HG02571 (cell line): ENCODE results near the gene TRMU.

Experiments
- ATAC-seq: cut with Tn5 transposase; IDR thresholded peaks from one replicate; pipeline ENCODE4 v1.9.1; 2021; ENCODE audit warnings: mild to moderate bottlenecking, moderate library complexity; ENCODE audit not compliant: unreplicated experiment

The TRMU gene

DNA sequence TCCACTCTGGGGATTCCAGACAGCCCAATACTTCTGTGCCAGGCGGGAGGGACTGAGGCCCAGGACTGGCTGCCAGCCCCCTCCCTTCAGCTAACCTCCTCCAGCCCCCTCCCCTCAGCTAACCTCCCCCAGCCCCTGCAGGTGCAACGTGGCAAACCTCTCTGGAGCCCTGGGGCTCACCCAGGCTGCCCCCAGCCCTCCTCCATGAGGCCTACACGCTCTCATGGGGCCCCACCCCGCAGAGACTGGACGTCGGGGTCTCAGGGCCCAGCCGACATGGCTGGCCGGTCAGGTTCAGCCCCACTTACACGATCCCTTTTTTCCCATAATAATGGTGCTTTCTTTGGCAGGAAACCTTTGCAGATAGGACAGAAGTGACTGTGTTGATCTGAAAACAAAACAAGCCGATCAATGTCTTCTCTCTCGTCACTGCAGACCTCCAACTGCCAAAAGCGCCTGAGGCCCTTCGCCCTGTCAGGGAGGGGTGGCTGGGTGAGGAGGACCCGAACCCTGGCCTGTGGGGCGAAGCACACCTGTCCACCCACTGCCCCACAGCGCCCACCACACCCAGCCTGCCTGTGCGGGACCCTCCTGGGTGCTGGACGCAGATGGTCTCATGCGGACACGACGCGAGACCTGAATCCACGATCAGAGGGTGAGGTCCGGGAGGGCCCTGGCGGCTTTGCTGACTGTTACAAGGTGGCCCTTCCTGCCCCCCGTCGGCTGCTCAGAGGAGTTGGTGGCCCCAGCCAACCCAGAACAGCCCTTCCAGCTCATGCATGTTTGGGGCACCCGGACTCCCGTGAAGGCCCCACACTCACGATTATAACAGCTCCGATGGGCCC, 33.6 kb downstream of the TRMU start:
- no peak for ATAC-seq

DNA sequence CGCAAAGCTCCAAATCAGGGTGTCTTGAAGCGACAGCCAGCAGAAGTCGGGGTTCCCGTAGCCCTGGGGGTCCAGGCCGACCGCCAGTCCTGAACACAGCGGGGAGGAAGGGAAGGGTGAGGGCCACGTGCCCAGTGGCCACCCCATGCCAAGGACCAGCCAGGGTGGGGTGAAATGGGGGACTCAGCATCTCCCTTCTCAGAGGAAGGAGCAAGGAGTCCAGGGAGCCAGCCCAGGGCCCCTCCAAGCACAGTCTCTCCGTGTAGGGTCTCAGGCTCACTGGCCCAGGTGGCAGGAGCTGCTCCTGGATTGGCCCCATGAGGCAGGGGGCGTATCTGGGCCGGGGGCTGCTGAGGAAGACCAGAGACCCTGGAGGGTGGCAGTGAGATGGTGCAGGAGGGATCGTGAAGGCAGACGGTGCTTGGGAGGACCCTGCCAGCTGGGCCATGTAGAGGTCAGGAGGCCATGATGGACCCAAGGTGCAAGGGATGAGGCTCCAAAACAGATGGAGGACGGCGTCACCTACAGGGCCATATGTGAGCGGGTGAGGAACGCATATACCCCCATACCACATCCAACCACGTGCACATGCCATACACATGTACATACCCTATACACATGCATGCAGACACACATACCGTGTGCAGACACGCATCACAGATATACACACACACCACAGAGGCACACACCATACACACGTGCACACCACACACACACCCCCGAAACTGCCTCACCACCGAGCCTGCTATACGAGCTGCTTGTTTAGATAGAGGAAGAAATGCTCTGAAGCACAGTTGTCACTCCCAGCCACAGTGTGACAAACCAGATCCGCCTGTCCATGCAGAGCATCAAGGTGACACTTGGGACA, 34.4 kb downstream of the TRMU start:
- ATAC-seq, result no peak

GRCh38 chr22:46370584-46371291, 35.2 kb downstream of the TRMU start:
- ATAC-seq, result no peak

- ATAC-seq, result no peak
These were observed 36.2 kb downstream of the TRMU start for GRCh38 chr22:46371623-46372226.

GRCh38 chr22:46372686-46373085, 37.2 kb downstream of the TRMU start:
- ATAC-seq, result no peak

GRCh38 chr22:46373159-46373558, 37.6 kb downstream of the TRMU start:
- no peak for ATAC-seq

DNA sequence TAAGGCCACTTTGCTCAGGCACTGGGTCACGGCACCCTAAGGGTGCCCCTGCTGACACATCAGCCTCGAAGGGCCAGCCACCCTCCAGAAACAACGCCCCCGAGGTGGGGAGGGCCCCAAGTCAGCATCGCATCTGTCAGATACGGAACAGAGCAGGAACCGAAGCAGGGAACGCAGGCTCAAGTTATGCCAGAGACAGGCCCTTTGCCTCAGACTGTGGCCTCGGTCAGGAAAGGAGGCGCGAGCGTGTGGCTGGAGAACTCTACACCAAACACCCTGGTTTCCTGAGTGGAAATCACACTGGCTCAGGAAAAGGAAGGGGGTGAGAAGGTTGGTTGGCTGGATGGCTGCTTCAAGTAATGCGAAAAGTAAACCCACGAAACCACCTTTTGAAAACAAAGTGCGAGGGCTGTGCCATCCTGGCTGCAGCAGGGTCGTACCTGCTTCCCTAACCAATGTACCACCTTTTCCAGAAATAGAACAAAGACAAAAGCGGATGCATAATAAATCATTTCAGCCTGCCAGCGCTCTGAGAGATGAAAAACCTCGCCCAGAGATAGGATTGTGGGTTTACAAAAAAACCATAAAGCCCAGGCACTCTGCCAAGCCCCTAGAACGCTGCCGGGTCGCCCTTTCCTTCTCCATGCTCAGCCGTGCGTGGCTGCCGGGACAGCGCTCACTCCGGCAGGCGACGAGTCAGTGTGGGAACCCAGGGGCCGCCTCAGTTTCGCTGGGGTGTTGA, 38.6 kb downstream of the TRMU start:
- no peak for ATAC-seq

GRCh38 chr22:46374663-46375474, 39.4 kb downstream of the TRMU start:
- ATAC-seq, result no peak

- no peak for ATAC-seq
These were observed 40.6 kb downstream of the TRMU start for GRCh38 chr22:46376111-46376510.

GRCh38 chr22:46376908-46377524, 41.5 kb downstream of the TRMU start:
- no peak for ATAC-seq

GRCh38 chr22:46377525-46378425, 42.3 kb downstream of the TRMU start:
- ATAC-seq, result no peak

DNA sequence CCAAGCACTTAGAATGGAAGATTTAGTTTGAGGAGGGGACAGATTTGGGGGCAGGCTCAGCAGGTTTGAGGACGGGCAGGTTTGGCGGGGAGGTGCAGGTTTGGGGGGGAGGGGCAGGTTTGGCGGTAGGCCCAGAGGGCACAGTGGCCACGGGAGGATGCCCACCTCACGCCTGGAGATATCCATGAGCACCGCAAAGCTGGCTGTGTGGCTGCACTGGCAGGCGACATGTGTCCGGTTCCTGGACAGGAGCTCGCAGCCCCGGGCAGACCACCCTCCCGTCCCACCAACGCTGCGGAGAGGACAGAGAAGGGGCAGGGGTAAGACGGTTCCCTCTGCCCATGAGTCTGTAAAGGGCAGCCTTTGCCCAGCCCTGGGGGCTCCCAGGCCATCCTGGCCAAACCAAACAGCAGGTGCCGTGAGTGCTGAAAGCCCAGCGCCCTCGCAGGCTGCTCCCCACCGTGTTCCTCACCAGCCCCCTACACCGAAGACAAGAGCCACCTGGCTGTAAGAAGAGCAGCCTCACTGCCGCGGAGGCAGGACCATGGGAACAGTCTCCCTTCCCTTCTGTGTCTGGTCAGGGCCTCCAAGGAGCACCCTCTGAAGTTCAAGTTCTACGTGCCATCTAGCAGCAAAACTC, 43.0 kb downstream of the TRMU start:
- ATAC-seq, result no peak

DNA sequence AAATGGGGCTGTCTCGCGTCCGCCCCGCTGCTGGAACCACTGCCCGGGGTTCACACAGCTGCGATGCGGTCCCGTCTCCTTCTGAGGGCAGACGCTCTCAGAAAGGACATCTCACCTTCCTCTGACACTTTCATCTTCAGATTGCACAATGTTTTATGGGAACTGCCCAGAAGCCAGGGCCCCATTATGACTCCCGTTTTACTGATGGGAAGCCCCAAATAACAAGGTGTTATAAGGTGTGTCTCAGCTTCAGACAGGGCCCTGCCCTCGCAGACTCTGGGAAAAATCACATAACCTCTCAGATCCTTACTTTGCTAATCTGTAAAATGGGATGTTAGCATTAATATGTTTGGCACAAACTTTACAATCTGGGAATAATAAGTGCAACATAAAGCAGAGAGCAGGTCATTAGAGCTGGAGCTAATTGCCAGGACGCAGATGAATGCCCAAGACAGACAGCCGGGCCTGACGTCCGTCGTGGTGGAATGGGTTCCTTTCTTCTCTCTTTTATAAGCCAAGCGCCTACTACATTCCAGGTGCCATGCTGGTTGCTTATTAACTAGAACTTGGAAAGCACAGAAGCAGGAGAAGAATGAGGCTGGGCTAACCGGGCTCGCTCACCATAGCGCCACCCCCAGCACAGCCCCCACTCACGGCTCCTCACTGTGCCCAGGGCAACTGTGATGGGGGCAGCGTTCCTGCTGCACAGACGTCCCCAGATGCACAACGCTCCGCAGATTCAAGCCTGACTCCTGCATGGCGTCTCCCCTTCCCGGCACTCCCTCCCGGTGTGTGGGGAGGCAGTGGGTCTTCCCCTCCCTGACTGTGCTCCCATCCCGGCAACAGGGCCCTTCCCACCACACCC, 43.8 kb downstream of the TRMU start:
- no peak for ATAC-seq

DNA sequence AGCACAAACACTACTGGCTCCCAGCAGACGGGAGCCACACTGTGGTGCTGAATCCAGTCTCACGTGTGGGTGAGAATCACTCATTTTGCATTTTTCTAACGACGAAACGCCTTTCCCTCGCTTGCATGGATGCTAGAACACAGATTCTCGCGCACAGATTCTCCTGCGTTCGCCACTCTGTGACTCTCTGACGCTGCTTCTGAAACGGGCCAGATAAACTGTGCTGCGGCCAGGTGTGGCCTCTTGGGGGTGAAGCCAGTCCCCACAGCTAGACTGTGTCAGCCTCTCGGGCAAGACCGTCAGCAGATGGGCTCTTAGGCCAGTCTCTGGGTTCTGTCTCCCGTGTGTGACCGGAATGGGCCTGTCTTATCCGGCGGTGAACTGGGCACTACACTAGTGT, 44.6 kb downstream of the TRMU start:
- ATAC-seq, result no peak

DNA sequence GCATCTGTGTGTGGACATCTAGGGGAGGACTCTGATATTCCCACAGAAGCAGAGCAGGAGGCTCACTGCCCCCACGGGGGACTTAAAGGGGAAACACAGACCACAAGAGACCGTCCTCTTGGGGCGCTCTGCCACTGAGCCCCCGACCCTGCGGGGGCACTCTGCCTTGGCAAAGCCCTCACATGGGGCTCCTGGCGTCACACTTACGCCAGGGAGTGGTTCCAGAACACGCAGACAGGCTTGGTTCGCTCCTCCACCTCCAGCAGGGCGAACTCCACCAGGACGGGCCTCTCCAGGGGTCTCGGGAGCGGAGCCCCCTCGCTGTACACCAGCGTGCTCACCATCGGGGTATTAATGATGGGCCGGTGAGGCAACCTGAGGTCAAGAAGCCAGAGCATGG, 45.1 kb downstream of the TRMU start:
- ATAC-seq, result no peak

GRCh38 chr22:46381142-46381541, 45.6 kb downstream of the TRMU start:
- no peak for ATAC-seq

GRCh38 chr22:46381731-46382130, 46.2 kb downstream of the TRMU start:
- ATAC-seq, result no peak
